ENCODE data around the gene CCDC187.

The CCDC187 gene

DNA sequence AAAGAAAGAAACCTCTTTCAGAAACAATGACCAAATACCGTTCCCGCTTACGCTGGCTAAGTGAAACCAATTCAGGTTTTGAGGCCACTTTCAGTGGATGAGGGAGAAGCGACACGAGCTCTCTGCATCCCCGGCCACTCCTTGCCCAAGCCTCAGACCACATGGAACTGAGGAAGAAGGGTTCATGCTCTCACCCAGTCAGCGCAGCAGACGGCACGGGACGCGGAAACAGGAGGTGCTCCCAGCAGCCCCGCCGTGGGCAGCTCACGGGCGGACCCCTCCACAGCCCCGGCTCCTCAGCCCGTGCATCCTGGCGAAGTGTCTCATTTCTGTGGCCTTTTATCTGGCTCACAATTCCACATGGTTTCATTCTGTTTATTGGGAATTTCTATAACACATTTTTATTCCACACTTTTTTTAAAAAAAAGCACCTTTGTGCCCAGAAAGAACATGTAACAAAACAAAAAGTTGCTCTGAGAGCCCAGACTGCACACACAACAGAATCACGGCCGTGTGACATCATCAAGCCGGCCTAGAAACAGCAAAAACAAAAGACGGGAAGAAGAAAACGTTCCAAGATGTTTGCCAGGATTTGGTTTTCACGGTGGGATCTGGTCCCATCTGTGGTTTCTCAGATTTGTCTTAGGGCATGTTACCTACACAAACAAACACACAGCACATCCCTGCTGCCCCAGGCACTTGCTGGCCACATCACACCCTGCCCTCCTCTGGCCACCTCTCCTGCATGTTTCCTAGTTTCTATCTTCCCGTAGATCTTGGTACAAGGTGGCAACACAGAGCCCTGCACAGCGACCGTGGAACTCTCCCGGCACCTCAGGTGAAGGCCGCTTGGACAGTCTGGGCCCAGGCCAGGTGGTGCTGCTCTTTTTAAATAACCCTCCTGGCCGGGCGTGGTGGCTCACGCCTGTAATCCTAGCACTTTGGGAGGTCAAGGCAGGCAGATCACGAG, 74.5 kb downstream of the CCDC187 start:
- TF ChIP-seq, protein P1, sequence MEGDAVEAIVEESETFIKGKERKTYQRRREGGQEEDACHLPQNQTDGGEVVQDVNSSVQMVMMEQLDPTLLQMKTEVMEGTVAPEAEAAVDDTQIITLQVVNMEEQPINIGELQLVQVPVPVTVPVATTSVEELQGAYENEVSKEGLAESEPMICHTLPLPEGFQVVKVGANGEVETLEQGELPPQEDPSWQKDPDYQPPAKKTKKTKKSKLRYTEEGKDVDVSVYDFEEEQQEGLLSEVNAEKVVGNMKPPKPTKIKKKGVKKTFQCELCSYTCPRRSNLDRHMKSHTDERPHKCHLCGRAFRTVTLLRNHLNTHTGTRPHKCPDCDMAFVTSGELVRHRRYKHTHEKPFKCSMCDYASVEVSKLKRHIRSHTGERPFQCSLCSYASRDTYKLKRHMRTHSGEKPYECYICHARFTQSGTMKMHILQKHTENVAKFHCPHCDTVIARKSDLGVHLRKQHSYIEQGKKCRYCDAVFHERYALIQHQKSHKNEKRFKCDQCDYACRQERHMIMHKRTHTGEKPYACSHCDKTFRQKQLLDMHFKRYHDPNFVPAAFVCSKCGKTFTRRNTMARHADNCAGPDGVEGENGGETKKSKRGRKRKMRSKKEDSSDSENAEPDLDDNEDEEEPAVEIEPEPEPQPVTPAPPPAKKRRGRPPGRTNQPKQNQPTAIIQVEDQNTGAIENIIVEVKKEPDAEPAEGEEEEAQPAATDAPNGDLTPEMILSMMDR (IDR thresholded peaks at IDR 0.05; ENCODE audit: low read depth, low read length, missing control alignments) = no peak
- DNase-seq (ENCODE audit: extremely low read depth, low read depth) = no peak
- no peak overlapping the region for H3K4me3 ChIP-seq (replicated peaks; ENCODE audit: low read depth, low read length)

DNA sequence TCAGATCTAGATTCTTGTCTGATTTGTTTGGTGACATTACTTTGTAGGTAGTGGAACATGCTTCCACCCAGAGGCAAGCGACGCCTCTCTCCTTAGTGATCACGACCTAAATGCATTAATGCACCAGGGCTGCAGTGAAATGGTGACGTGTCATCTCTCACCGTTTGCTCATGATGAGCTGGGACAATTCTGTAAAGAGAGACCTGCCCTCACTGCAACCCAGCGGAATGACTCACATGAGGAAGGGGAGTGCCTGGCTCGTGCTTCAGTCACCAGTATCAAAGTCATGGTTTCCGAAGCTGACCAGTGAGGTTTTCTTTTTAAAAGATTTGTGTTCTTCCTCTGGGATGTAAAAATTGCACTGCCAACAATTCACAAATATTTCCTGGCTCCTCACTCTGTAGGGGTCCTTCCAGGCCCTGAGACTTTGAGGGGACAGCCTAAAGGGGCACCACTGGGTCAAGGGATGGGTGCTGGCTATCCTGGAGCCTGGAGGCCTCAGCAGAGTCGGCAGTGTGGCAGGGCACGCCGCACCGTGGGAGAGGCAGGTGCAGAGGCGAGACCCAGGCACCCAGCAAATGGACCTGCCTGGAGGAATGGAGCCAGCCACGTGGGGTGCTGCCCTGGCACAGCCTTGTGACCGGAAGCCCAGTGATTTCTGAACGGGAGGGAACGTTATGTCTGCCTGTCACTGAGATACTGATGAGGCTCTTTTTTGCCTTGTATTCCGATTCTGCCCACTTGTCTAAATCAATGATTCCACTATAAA, 75.6 kb downstream of the CCDC187 start:
- no peak overlapping the region for H3K4me3 ChIP-seq (replicated peaks; ENCODE audit: low read depth, low read length)
- TF ChIP-seq, protein P1 (IDR thresholded peaks at IDR 0.05; ENCODE audit: low read depth, low read length, missing control alignments) = no peak
- DNase-seq (ENCODE audit: extremely low read depth, low read depth) = no peak

DNA sequence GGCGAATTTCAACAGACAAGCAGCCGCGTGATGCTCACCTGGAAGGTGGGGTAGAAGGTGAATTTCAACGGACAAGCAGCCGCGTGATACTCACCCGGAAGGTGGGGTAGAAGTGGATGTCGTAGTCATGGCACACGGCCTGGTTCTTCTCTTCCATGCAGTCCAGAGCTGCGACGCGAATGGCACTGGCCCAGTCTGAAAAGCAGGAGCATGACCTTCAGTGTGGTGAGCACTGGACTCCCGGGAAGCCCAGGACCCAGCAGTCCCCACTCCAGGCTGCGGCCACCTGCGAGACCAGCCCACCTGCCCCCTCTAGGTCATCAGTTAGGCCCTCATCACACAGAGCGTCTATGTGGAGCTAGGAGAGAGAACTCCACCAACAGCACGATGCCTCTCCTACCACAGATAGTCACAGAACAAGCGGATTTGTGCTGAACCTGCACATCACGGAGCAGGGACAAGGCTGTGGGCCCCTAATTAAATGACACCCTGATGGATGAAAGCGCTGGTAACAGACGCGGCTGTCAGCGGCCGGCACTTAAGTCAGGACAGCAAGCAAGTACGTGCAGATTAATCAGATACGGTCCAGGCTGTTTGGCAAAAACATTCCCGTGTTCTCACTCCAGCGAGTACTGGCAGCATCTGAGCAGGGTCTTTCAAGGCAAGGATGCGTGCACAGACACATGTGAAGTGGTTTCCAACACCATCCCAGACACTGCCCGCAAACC, 77.0 kb downstream of the CCDC187 start:
- TF ChIP-seq, protein P1 (IDR thresholded peaks at IDR 0.05; ENCODE audit: low read depth, low read length, missing control alignments) = no peak
- no peak for DNase-seq (ENCODE audit: extremely low read depth, low read depth)
- H3K4me3 ChIP-seq (replicated peaks; ENCODE audit: low read depth, low read length) = no peak overlapping the region

DNA sequence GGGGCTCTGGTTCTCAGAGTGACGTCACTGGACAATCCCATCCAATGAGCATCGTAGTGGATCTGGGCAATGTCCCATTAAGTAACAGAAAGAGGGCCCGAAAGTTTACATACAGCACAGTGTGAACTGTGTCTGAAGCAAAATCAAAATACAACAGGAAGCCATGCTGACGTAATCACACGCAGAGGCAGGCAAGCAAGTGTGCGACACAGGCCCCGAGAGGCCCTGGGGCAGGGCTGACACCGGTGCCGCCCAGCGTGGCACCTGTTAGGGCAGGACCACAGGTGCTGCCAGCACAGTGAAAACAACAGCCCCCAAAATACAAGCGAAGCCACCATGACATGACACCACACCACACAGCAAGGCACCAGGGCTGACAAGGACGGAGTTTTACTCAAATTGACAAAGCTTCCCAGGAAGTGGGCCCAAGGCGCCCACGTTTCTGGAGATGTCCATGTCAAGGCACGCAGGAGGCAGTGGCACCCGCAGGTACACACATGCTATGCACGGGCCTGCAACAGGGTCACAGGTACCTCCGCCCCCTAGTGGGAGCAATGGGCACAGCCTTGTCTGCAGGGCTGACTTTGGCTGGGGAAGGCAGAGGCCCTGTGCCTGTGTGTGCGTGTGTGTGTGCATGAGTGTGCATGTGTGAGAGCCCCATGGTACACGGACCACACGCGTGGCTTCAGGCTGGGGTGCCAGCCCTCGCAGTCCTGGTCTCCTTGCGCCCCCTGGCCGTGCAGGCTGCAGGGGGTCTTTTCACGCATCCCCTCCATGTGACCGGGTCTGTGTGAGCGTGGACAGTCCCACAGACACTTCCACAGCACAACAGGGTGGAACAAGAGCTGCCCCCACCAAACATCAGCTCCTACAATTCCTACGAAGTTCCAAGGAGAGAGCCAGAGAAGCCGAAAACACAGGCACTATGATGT, 77.9 kb downstream of the CCDC187 start:
- no peak for DNase-seq (ENCODE audit: extremely low read depth, low read depth)
- TF ChIP-seq, protein P1 (IDR thresholded peaks at IDR 0.05; ENCODE audit: low read depth, low read length, missing control alignments) = peak; percentile 96
- no peak overlapping the region for H3K4me3 ChIP-seq (replicated peaks; ENCODE audit: low read depth, low read length)

DNA sequence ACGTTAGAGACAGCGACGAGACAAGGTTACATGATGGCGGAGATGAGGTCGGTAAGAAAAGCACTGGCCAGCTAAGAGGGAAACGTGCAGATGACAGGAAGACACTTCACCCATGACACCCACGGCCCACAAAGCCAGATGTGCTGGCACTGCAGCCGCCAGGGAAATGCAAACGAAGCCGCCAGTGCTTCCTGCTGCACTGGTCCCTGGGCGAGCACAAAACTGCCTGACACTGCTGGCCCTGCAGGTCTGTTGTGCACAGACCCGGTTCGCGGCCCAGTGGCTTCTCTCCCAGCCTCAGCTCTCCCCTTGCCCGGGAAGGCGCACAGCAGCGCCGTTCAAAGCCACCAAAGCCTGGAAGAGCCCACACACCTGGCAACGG, 78.5 kb downstream of the CCDC187 start:
- no peak overlapping the region for H3K4me3 ChIP-seq (replicated peaks; ENCODE audit: low read depth, low read length)
- no peak for DNase-seq (ENCODE audit: extremely low read depth, low read depth)
- TF ChIP-seq, protein P1 (IDR thresholded peaks at IDR 0.05; ENCODE audit: low read depth, low read length, missing control alignments) = no peak

All from HFF-Myc (cell line).